DOHH2 (cell line): ENCODE data around the gene HSPB2.
"Not testable (repeated sequence)": the region's sequence is repeated elsewhere in the genome, so short reads cannot be mapped to it uniquely, and the experiment has no call there.

Experiments
- H3F3A ChIP-seq: fragments of 200-600 bp; sonication (generic), shearing (Covaris generic); 2 replicates; pipeline ENCODE4 v1.6.0; 2016; ENCODE audit warnings: antibody characterized with exemption, mild to moderate bottlenecking; ENCODE audit not compliant: control insufficient read depth, insufficient read depth
- H3K27ac ChIP-seq: fragments of 200-600 bp; sonication (generic); 2 replicates; pipeline ENCODE4 v1.5.1; 2014; ENCODE audit warnings: low read depth, mild to moderate bottlenecking, low read length, moderate library complexity
- H3K27me3 ChIP-seq: fragments of 200-600 bp; sonication (generic); 2 replicates; pipeline ENCODE4 v1.6.1; 2014; ENCODE audit warnings: mild to moderate bottlenecking, low read length, mixed read lengths; ENCODE audit not compliant: control insufficient read depth
- H3K36me3 ChIP-seq: fragments of 200-600 bp; sonication (generic); 2 replicates; pipeline ENCODE4 v1.6.1; 2014; ENCODE audit warnings: mild to moderate bottlenecking, low read length, moderate library complexity, mixed read lengths; ENCODE audit not compliant: control insufficient read depth
- H3K4me1 ChIP-seq: fragments of 200-600 bp; sonication (generic); 2 replicates; pipeline ENCODE4 v1.6.1; 2014; ENCODE audit warnings: mild to moderate bottlenecking, low read length, mixed read lengths; ENCODE audit not compliant: control insufficient read depth
- H3K4me2 ChIP-seq: fragments of 200-600 bp; sonication (generic); 2 replicates; pipeline ENCODE4 v1.6.0; 2014; ENCODE audit warnings: mild to moderate bottlenecking, low read length, moderate library complexity
- H3K4me3 ChIP-seq: fragments of 200-600 bp; sonication (generic); 2 replicates; pipeline ENCODE4 v1.5.1; 2014; ENCODE audit warnings: mild to moderate bottlenecking, low read length, mixed read lengths
- H3K79me2 ChIP-seq: fragments of 200-600 bp; sonication (generic); 2 replicates; pipeline ENCODE4 v1.6.1; 2014; ENCODE audit warnings: mild to moderate bottlenecking, low read length, mixed read lengths; ENCODE audit not compliant: control insufficient read depth
- H3K9me2 ChIP-seq: fragments of 200-600 bp; sonication (generic); replicated peaks from 2 replicates; pipeline ENCODE4 v1.6.1; 2014; ENCODE audit warnings: mild to moderate bottlenecking, low read length, mixed read lengths; ENCODE audit not compliant: control insufficient read depth
- H3K9me3 ChIP-seq: fragments of 200-600 bp; sonication (generic); 2 replicates; pipeline ENCODE4 v1.6.1; 2014; ENCODE audit warnings: antibody characterized with exemption, low read length, mixed read lengths; ENCODE audit not compliant: control insufficient read depth, insufficient read depth
- H4K20me1 ChIP-seq: fragments of 200-600 bp; sonication (generic); 2 replicates; pipeline ENCODE4 v1.6.0; 2014; ENCODE audit warnings: low read depth, mild to moderate bottlenecking, antibody characterized with exemption, low read length, moderate library complexity; ENCODE audit not compliant: control insufficient read depth, insufficient read depth
- EZH2phosphoT487 ChIP-seq: fragments of 200-600 bp; sonication (generic); IDR thresholded peaks from 2 replicates; pipeline ENCODE4 v1.6.1; 2017; ENCODE audit warnings: borderline replicate concordance, mild to moderate bottlenecking, antibody characterized with exemption, low read length, moderate library complexity, mixed read lengths
- TF ChIP-seq, protein P1 (sequence below): fragments of 200-600 bp; sonication (generic); IDR thresholded peaks from one replicate; pipeline ENCODE4 v1.5.1; 2014; ENCODE audit warnings: antibody characterized with exemption, mild to moderate bottlenecking, low read depth, low read length; ENCODE audit not compliant: poor library complexity, severe bottlenecking

Gene HSPB2

DNA sequence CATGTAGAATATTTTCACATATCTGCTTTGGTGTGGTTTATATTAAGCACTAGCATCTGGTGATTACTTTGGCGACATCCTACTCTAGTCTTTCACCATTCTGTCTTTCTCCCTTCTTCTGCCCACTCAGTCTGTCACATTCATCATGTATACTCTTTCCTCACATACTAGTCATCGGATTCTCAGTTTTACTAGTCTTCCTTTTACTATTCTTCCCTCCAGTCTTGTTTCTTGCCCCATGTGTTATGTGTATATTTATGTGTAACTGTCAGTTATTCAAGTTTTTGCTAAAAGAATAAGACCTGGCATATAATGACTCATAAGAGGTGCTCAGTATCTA, 20.0 kb downstream of the HSPB2 start:
- Histone ChIP-seq H3K27ac (no peak overlapping the region), H3K9me2 (no peaks in the 10 kb centered on the region), H3K9me3 (no peaks in the 10 kb centered on the region), H3K4me1 (peaks cover 26% of the 10 kb centered on the region), H3F3A (0 out of 2 replicates have a peak, but pooled peaks cover 2% of the 10 kb centered on the region), H3K36me3 (no peaks in the 10 kb centered on the region), H4K20me1 (no peaks in the 10 kb centered on the region), H3K4me2 (no peak overlapping the region), H3K79me2 (no peaks in the 10 kb centered on the region), H3K4me3 (no peak overlapping the region), H3K27me3 (peaks cover 5% of the 10 kb centered on the region)
- TF ChIP-seq, protein P1, sequence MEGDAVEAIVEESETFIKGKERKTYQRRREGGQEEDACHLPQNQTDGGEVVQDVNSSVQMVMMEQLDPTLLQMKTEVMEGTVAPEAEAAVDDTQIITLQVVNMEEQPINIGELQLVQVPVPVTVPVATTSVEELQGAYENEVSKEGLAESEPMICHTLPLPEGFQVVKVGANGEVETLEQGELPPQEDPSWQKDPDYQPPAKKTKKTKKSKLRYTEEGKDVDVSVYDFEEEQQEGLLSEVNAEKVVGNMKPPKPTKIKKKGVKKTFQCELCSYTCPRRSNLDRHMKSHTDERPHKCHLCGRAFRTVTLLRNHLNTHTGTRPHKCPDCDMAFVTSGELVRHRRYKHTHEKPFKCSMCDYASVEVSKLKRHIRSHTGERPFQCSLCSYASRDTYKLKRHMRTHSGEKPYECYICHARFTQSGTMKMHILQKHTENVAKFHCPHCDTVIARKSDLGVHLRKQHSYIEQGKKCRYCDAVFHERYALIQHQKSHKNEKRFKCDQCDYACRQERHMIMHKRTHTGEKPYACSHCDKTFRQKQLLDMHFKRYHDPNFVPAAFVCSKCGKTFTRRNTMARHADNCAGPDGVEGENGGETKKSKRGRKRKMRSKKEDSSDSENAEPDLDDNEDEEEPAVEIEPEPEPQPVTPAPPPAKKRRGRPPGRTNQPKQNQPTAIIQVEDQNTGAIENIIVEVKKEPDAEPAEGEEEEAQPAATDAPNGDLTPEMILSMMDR, result no peak
- no peak for TF ChIP-seq EZH2phosphoT487

DNA sequence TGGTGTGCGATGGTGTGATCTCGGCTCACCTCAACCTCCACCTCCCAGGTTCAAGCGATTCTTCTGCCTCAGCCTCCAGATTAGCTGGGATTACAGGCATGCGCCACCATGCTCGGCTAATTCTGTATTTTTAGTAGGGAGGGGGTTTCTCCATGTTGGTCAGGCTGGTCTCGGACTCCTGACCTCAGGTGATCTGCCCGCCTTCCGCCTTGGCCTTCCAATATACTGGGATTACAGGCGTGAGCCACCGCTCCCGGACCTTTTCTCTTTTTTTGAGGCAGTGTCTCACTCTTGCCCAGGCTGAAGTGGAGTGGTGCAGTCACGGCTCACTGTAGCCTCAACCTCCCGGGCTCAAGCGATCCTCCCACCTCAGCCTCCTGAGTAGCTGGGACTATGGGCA, 20.6 kb downstream of the HSPB2 start:
- H3K27ac ChIP-seq, H3K4me3 ChIP-seq, H3K9me2 ChIP-seq, H3K36me3 ChIP-seq, H3K9me3 ChIP-seq, H3K79me2 ChIP-seq, H3K4me2 ChIP-seq, H3F3A ChIP-seq, H4K20me1 ChIP-seq: not testable (repeated sequence)
- Histone ChIP-seq H3K27me3 (peaks cover 11% of the 10 kb centered on the region), H3K4me1 (peaks cover 30% of the 10 kb centered on the region)

DNA sequence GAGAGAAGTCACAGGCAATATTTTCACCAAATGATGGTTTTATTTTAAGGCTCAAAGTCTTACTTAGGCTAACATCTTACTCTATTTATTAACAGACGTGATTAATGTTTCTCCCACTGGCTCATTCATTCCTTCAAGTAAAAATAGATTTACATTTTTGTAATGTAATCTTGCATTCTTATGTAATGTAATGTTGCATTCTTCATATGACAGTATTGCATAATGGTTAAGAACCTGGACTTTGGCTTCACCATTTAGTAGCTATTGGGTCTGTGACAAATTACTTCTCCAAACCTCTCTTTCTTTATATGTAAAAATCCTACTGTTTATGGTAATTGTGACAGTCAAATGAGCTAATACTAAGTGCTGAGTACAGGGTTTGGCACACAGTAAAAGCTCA, 21.3 kb downstream of the HSPB2 start:
- Histone ChIP-seq H3K79me2 (no peaks in the 10 kb centered on the region), H4K20me1 (no peaks in the 10 kb centered on the region), H3K27ac (no peak overlapping the region), H3K4me3 (no peak overlapping the region), H3K36me3 (no peaks in the 10 kb centered on the region), H3K4me1 (peaks cover 37% of the 10 kb centered on the region), H3K4me2 (no peak overlapping the region), H3K9me2 (no peaks in the 10 kb centered on the region), H3F3A (peaks cover 4% of the 10 kb centered on the region), H3K27me3 (peaks cover 11% of the 10 kb centered on the region), H3K9me3 (no peaks in the 10 kb centered on the region)
- TF ChIP-seq, protein P1, result no peak
- no peak for TF ChIP-seq EZH2phosphoT487

DNA sequence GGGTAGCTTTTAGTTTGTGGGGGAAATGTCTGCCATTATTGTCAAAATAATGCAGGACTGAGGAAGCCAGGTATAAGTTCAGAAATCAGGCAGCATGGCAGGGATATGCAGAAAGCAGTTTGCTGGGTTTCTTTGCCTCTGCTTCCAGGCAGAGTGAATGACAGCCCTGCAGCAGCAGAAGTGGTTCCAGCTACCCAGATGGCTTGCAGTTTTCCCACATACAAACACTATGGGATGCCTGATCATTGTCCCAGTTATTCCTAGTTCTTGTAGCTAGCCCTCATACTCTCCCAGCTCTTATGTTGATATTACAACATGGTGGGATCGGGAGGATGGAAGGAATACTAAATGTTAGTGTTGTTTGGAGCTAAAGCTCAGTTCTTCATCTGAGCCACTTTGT, 21.8 kb downstream of the HSPB2 start:
- Histone ChIP-seq H3K79me2 (no peaks in the 10 kb centered on the region), H3F3A (peaks cover 9% of the 10 kb centered on the region)

More for the DNA sequence above, 21.8 kb downstream of the HSPB2 start:
- peaks cover 41% of the 10 kb centered on the region for H3K4me1 ChIP-seq
- peaks cover 11% of the 10 kb centered on the region for H3K27me3 ChIP-seq
- no peaks in the 10 kb centered on the region for H3K9me2 ChIP-seq
- no peaks in the 10 kb centered on the region for H4K20me1 ChIP-seq
- no peak overlapping the region for H3K4me2 ChIP-seq
- H3K9me3 ChIP-seq, result no peaks in the 10 kb centered on the region
- H3K27ac ChIP-seq, result no peak overlapping the region
- H3K36me3 ChIP-seq, result no peaks in the 10 kb centered on the region
- H3K4me3 ChIP-seq, result no peak overlapping the region
- TF ChIP-seq, protein P1, result no peak
- no peak for TF ChIP-seq EZH2phosphoT487
